IPS-18a (cell line): ENCODE data around the gene FAM50A.

Source experiments
- H3K27ac ChIP-seq: one replicate; pipeline ENCODE4 v1.5.1; 2013; ENCODE audit warnings: low read length
- H3K27me3 ChIP-seq: one replicate; pipeline ENCODE4 v1.6.1; 2013; ENCODE audit warnings: mild to moderate bottlenecking, low read length; ENCODE audit not compliant: control insufficient read depth, insufficient read depth
- H3K36me3 ChIP-seq: one replicate; pipeline ENCODE4 v1.6.1; 2013; ENCODE audit warnings: low read depth, low read length; ENCODE audit not compliant: control insufficient read depth
- H3K4me1 ChIP-seq: one replicate; pipeline ENCODE4 v1.6.1; 2013; ENCODE audit warnings: low read depth, low read length; ENCODE audit not compliant: control insufficient read depth
- H3K4me3 ChIP-seq: one replicate; pipeline ENCODE4 v1.5.1; 2013; ENCODE audit warnings: low read length
- H3K9ac ChIP-seq: one replicate; pipeline ENCODE4 v1.6.1; 2013; ENCODE audit warnings: mild to moderate bottlenecking, low read length, moderate library complexity
- H3K9me3 ChIP-seq: one replicate; pipeline ENCODE4 v1.6.1; 2013; ENCODE audit warnings: low read depth, low read length; ENCODE audit not compliant: control insufficient read depth

Gene FAM50A

GRCh38 chrX:154460326-154460725 lies 16.4 kb downstream of the FAM50A start:
- Histone ChIP-seq H3K4me3 (no peak overlapping the region), H3K9ac (no peak overlapping the region), H3K27me3 (peaks cover 5% of the 10 kb centered on the region), H3K4me1 (no peaks in the 10 kb centered on the region), H3K36me3 (no peaks in the 10 kb centered on the region), H3K27ac (no peak overlapping the region), H3K9me3 (peaks cover 4% of the 10 kb centered on the region)

- peaks cover under 1% of the 10 kb centered on the region for H3K9me3 ChIP-seq
- no peak overlapping the region for H3K9ac ChIP-seq
- no peaks in the 10 kb centered on the region for H3K36me3 ChIP-seq
- no peaks in the 10 kb centered on the region for H3K27me3 ChIP-seq
- H3K4me1 ChIP-seq: no peaks in the 10 kb centered on the region
- no peak overlapping the region for H3K4me3 ChIP-seq
- no peak overlapping the region for H3K27ac ChIP-seq
These were observed 18.5 kb downstream of the FAM50A start for GRCh38 chrX:154462396-154462795.

- peaks cover 5% of the 10 kb centered on the region for H3K36me3 ChIP-seq
These were observed 19.8 kb downstream of the FAM50A start for GRCh38 chrX:154463611-154464220.

GRCh38 chrX:154464806-154465365 lies 20.9 kb downstream of the FAM50A start:
- Histone ChIP-seq H3K4me3 (no peak overlapping the region), H3K9me3 (no peaks in the 10 kb centered on the region), H3K9ac (no peak overlapping the region), H3K4me1 (no peaks in the 10 kb centered on the region), H3K27me3 (no peaks in the 10 kb centered on the region), H3K36me3 (peaks cover 5% of the 10 kb centered on the region), H3K27ac (no peak overlapping the region)

More at GRCh38 chrX:154463611-154464220, 19.8 kb downstream of the FAM50A start:
- H3K27me3 ChIP-seq: no peaks in the 10 kb centered on the region
- no peak overlapping the region for H3K27ac ChIP-seq
- no peaks in the 10 kb centered on the region for H3K4me1 ChIP-seq
- H3K9ac ChIP-seq: no peak overlapping the region
- no peak overlapping the region for H3K4me3 ChIP-seq
- H3K9me3 ChIP-seq: no peaks in the 10 kb centered on the region

GRCh38 chrX:154465601-154466000 lies 21.7 kb downstream of the FAM50A start:
- no peak overlapping the region for H3K9ac ChIP-seq
- H3K4me1 ChIP-seq: no peaks in the 10 kb centered on the region
- no peaks in the 10 kb centered on the region for H3K27me3 ChIP-seq
- H3K9me3 ChIP-seq: no peaks in the 10 kb centered on the region
- H3K4me3 ChIP-seq: no peak overlapping the region
- no peak overlapping the region for H3K27ac ChIP-seq
- peaks cover 5% of the 10 kb centered on the region for H3K36me3 ChIP-seq

GRCh38 chrX:154466036-154466435 lies 22.1 kb downstream of the FAM50A start:
- Histone ChIP-seq H3K27ac (no peak overlapping the region), H3K9ac (no peak overlapping the region), H3K9me3 (no peaks in the 10 kb centered on the region), H3K4me1 (no peaks in the 10 kb centered on the region), H3K27me3 (no peaks in the 10 kb centered on the region), H3K36me3 (peaks cover 5% of the 10 kb centered on the region), H3K4me3 (no peak overlapping the region)

- Histone ChIP-seq H3K27me3 (no peaks in the 10 kb centered on the region), H3K9ac (no peak overlapping the region), H3K9me3 (no peaks in the 10 kb centered on the region), H3K27ac (no peak overlapping the region), H3K4me3 (no peak overlapping the region), H3K4me1 (no peaks in the 10 kb centered on the region), H3K36me3 (peaks cover 5% of the 10 kb centered on the region)
These were observed 23.0 kb downstream of the FAM50A start for GRCh38 chrX:154466907-154467306.

- Histone ChIP-seq H3K9me3 (no peaks in the 10 kb centered on the region), H3K4me3 (no peak overlapping the region), H3K4me1 (no peaks in the 10 kb centered on the region), H3K36me3 (peaks cover 5% of the 10 kb centered on the region), H3K9ac (no peak overlapping the region), H3K27ac (no peak overlapping the region), H3K27me3 (no peaks in the 10 kb centered on the region)
These were observed 23.6 kb downstream of the FAM50A start for GRCh38 chrX:154467556-154467955.

- no peaks in the 10 kb centered on the region for H3K27me3 ChIP-seq
- H3K4me1 ChIP-seq: no peaks in the 10 kb centered on the region
- no peak overlapping the region for H3K27ac ChIP-seq
- H3K4me3 ChIP-seq: no peak overlapping the region
- peaks cover 5% of the 10 kb centered on the region for H3K36me3 ChIP-seq
- no peak overlapping the region for H3K9ac ChIP-seq
- no peaks in the 10 kb centered on the region for H3K9me3 ChIP-seq
These were observed 24.3 kb downstream of the FAM50A start for GRCh38 chrX:154468217-154468616.

GRCh38 chrX:154469114-154469513 lies 25.2 kb downstream of the FAM50A start:
- peaks cover 5% of the 10 kb centered on the region for H3K36me3 ChIP-seq
- no peak overlapping the region for H3K9ac ChIP-seq
- H3K9me3 ChIP-seq: no peaks in the 10 kb centered on the region
- H3K27ac ChIP-seq: no peak overlapping the region
- no peak overlapping the region for H3K4me3 ChIP-seq
- no peaks in the 10 kb centered on the region for H3K27me3 ChIP-seq
- no peaks in the 10 kb centered on the region for H3K4me1 ChIP-seq

- H3K9me3 ChIP-seq: no peaks in the 10 kb centered on the region
- no peak overlapping the region for H3K9ac ChIP-seq
- H3K36me3 ChIP-seq: peaks cover 5% of the 10 kb centered on the region
- no peak overlapping the region for H3K4me3 ChIP-seq
- H3K4me1 ChIP-seq: no peaks in the 10 kb centered on the region
- H3K27ac ChIP-seq: no peak overlapping the region
- no peaks in the 10 kb centered on the region for H3K27me3 ChIP-seq
These were observed 25.9 kb downstream of the FAM50A start for GRCh38 chrX:154469880-154470279.

GRCh38 chrX:154470434-154470833 lies 26.5 kb downstream of the FAM50A start:
- no peak overlapping the region for H3K4me3 ChIP-seq
- no peaks in the 10 kb centered on the region for H3K4me1 ChIP-seq
- no peaks in the 10 kb centered on the region for H3K27me3 ChIP-seq
- H3K36me3 ChIP-seq: peaks cover 5% of the 10 kb centered on the region
- no peak overlapping the region for H3K9ac ChIP-seq
- no peak overlapping the region for H3K27ac ChIP-seq
- H3K9me3 ChIP-seq: peaks cover 2% of the 10 kb centered on the region
